Prostate gland (tissue), 2 donors: ENCODE measurements around the gene GCNT2. TPM values are rescaled to one million over a fixed set of nuclear protein-coding genes. Genes with fewer than 3 reads are reported as not detected.
"Not testable (repeated sequence)": the region's sequence is repeated elsewhere in the genome, so short reads cannot be mapped to it uniquely, and the experiment has no call there.

Experiments used
- DNase-seq: peaks from one replicate; pipeline ENCODE4 v3.0.0-alpha.2; 2019; ENCODE audit warnings: low spot score
- H3K27ac ChIP-seq, 2 donors: fragments of 200-600 bp; sonication (generic); 2 replicates each; pipeline ENCODE4 v1.5.1; 2017 to 2019
- H3K27me3 ChIP-seq: fragments of 200-600 bp; sonication (generic); replicated peaks from 2 replicates; pipeline ENCODE4 v1.5.1; 2019; ENCODE audit not compliant: insufficient read depth
- H3K36me3 ChIP-seq, 2 donors: fragments of 200-600 bp; sonication (generic); 1 replicate in 1 of 2; 2 replicates in 1 of 2; pipeline versions ENCODE4 v1.5.1 to v1.8.1; 2017 to 2019
- H3K4me1 ChIP-seq: fragments of 200-600 bp; sonication (generic); replicated peaks from 2 replicates; pipeline ENCODE4 v1.5.1; 2019
- H3K4me3 ChIP-seq, 2 donors: fragments of 200-600 bp; sonication (generic); 2 replicates each; pipeline ENCODE4 v1.5.1; 2017 to 2019
- H3K9me3 ChIP-seq: fragments of 200-600 bp; sonication (generic); 2 replicates; pipeline ENCODE4 v1.5.1; 2017
- POLR2A ChIP-seq: fragments of 450-650 bp; IDR thresholded peaks from one replicate; pipeline ENCODE4 v1.6.1; 2016; ENCODE audit warnings: antibody characterized with exemption, mild to moderate bottlenecking
- POLR2AphosphoS5 ChIP-seq: sonication (generic); formaldehyde crosslinking; IDR thresholded peaks from one replicate; pipeline ENCODE4 v1.6.1; 2017; ENCODE audit warnings: antibody characterized with exemption
- WGBS: methylation state at CpG from one replicate; pipeline ENCODE4 v1.1.5; 2018; 5-methylcytosine and 5-hydroxymethylcytosine counted together
- intact Hi-C: fragments of 100-400 bp; cut with DNase I; formaldehyde crosslinking; loops from one replicate; pipeline ENCODE4 v1.14.2; 2022
- total RNA-seq, 2 donors: library from RNA; depleted of rRNA; stranded (reverse); fragments of >200 nt; gene quantifications; one replicate each; pipeline ENCODE4 v1.1.0, GENCODE V29; 2016
- TF ChIP-seq, protein P1 (sequence below), 4 experiments: fragments of 200-600 bp in 2 of 4; fragments of 450-650 bp in 2 of 4; sonication (generic) in 2 of 4; IDR thresholded peaks; 1 replicate in 3 of 4; 2 replicates in 1 of 4; pipeline ENCODE4 v1.5.1; 2016 to 2019; ENCODE audit warnings: antibody characterized with exemption in 4 of 4, mild to moderate bottlenecking in 2 of 4, moderate library complexity in 2 of 4

The GCNT2 gene
- total RNA-seq, 2 donors from 2014 or later: 22.9 to 58.2 TPM

DNA sequence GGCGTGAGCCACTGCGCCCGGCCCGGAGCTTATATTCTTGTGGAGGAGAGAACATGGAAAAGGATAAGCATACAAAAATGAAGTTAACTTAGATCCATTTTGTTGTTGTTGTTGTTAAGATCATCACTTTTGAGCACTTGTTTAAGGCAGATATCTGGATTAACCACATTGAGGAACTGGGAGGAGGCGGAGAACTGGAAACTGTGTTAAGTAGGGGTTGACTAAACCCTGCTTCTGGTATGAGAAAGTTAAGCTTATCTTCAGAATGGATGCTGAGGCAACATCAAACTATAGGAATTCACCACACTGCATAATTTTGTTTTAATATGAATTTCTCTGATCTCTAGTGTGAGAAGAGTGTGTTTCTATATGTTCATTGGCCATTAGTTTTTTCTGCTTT lies 57.6 kb downstream of the GCNT2 start:
- intact Hi-C loops: no loop called here
- DNase-seq: no peak
- WGBS: 97% methylated on average over 5 of the region's 5 CpGs

DNA sequence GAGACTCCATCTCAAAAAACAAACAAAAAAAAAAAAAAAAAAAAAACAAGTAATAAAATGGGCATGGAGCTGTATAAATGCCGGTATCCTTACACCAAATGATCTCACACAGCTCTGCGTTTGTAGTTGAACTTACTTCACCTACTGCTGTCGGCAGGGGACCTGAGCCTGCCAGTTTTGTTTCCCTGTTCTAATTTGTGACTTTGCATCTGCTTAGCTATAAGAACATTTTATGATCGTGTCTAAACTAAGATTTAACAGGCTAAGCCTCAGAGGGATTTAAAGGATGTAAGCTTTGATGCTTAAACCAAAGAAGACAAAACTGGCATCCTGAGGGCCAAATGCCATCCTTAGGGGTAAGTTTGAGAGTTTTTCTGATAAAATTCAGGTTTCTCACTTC lies 58.7 kb downstream of the GCNT2 start:
- TF ChIP-seq POLR2AphosphoS5 (no peak), POLR2A (no peak)
- TF ChIP-seq, protein P1, sequence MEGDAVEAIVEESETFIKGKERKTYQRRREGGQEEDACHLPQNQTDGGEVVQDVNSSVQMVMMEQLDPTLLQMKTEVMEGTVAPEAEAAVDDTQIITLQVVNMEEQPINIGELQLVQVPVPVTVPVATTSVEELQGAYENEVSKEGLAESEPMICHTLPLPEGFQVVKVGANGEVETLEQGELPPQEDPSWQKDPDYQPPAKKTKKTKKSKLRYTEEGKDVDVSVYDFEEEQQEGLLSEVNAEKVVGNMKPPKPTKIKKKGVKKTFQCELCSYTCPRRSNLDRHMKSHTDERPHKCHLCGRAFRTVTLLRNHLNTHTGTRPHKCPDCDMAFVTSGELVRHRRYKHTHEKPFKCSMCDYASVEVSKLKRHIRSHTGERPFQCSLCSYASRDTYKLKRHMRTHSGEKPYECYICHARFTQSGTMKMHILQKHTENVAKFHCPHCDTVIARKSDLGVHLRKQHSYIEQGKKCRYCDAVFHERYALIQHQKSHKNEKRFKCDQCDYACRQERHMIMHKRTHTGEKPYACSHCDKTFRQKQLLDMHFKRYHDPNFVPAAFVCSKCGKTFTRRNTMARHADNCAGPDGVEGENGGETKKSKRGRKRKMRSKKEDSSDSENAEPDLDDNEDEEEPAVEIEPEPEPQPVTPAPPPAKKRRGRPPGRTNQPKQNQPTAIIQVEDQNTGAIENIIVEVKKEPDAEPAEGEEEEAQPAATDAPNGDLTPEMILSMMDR (IDR thresholded peaks at IDR 0.05): no peak
- no peaks in the 10 kb centered on the region for H3K36me3 ChIP-seq
- H3K27ac ChIP-seq: peak overlapping the region in 1 of 2 donors; percentile 23
- 60% methylated on average over 4 of the region's 4 CpGs for WGBS
- intact Hi-C loops: no loop called here
- no peaks in the 10 kb centered on the region for H3K27me3 ChIP-seq
- no peak for DNase-seq
- H3K9me3 ChIP-seq: no peaks in the 10 kb centered on the region
- peaks cover 13% of the 10 kb centered on the region for H3K4me1 ChIP-seq
- H3K4me3 ChIP-seq: no peak overlapping the region

More for the DNA sequence above, 57.6 kb downstream of the GCNT2 start:
- Histone ChIP-seq H3K4me3 (no peak overlapping the region), H3K27ac (no peak overlapping the region), H3K36me3 (no peaks in the 10 kb centered on the region), H3K9me3 (no peaks in the 10 kb centered on the region), H3K4me1 (peaks cover 6% of the 10 kb centered on the region), H3K27me3 (no peaks in the 10 kb centered on the region)
- TF ChIP-seq POLR2A (no peak), POLR2AphosphoS5 (no peak)
- TF ChIP-seq, protein P1 (IDR thresholded peaks at IDR 0.05): no peak

DNA sequence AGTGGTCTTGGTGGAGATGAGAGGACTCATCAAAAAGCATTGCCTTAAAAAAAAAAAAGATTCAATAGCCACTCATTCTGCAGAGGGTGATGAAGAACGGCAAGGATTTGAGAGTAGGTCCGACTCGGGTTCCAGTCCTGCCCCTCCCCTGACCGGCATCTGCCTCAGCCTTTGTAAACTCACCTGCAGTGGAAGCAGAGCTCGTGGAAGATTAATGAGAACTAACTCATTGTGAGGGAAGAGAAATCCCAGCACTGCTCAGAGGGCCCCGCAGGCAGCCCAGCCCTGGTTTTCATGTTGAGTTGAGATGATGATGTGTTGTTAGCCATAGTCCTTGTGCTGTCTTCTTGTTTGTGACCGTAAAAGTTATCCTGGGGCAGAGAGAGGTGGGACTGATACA lies 59.4 kb downstream of the GCNT2 start:
- intact Hi-C loops: no loop called here
- TF ChIP-seq, protein P1 (IDR thresholded peaks at IDR 0.05): no peak
- TF ChIP-seq POLR2A (no peak), POLR2AphosphoS5 (no peak)
- DNase-seq: no peak
- Histone ChIP-seq H3K27me3 (no peaks in the 10 kb centered on the region), H3K36me3 (no peaks in the 10 kb centered on the region), H3K9me3 (no peaks in the 10 kb centered on the region), H3K4me1 (peaks cover 13% of the 10 kb centered on the region), H3K4me3 (no peak overlapping the region), H3K27ac (peak overlapping the region in 1 of 2 donors; percentile 23)
- WGBS: 76% methylated on average over 7 of the region's 7 CpGs

DNA sequence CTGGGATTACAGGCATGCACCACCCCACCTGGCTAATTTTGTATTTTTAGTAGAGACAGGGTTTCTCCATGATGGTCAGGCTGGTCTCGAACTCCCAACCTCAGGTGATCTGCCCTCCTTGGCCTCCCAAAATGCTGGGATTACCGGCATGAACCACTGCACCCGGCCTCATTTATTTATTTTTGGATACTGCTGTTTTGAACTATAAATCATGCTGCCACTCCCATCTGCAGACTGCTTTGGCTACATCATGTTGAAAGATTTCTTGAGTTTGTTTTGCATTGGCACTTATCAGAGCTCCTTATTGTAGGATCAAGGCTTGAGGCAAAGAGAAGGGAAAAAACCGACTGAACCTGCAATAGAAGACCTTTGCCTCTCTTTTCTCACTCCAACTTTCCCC lies 60.3 kb downstream of the GCNT2 start:
- intact Hi-C loops, H3K4me3 ChIP-seq, H3K36me3 ChIP-seq, DNase-seq, H3K27me3 ChIP-seq, H3K9me3 ChIP-seq: not testable (repeated sequence)
- Histone ChIP-seq H3K4me1 (peaks cover 13% of the 10 kb centered on the region), H3K27ac (peak overlapping the region in 1 of 2 donors; percentile 23)
- WGBS: 43% methylated on average over 4 of the region's 4 CpGs

DNA sequence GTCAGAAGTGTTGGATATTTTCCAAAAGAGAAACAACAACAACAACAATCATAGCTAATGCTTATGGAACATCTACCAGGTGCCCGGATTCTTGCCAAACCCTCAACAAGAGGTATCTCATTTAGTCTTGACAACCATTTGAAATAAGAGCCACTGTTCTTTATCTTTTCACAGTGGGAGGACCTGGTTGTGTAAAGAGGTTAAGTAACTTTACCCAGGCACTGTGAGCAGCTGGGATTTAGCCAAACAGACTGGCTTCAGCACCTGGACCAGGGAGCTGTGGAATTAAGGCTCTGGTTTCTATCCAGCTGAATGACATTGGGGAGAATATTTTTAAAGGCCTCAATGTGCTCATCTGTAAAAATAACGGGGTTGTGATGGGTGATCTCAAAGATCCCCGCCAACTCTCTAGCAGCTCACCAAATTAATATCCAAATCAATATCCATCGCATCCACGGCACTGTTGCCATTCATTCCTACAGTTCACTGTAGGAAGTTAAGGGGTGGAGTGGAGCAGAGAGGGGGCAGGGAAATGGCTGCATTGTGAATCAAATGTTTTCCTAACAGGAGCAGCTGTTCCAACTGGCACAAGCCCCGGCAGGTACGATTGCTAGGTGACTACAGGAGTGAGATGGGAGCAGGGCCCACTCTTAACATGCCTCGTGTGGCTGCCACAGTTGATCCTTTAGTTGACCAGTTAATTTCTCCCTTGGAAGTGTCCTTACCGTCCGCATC lies 61.8 kb downstream of the GCNT2 start:
- intact Hi-C loops: no loop called here
- peak; percentile 43 for TF ChIP-seq POLR2AphosphoS5
- TF ChIP-seq POLR2A: no peak
- TF ChIP-seq, protein P1 (IDR thresholded peaks at IDR 0.05): no peak
- Histone ChIP-seq H3K4me3 (no peak overlapping the region), H3K4me1 (peaks cover 13% of the 10 kb centered on the region), H3K27ac (peak overlapping the region; percentile 21 to 65), H3K36me3 (no peaks in the 10 kb centered on the region), H3K27me3 (no peaks in the 10 kb centered on the region), H3K9me3 (no peaks in the 10 kb centered on the region)
- peak; percentile 77 for DNase-seq
- WGBS: 46% methylated on average over 10 of the region's 10 CpGs
